ENCODE results near the gene TENM4. TPM values are rescaled to one million over a fixed set of nuclear protein-coding genes. Genes with fewer than 3 reads are reported as not detected.

TENM4 gene
- total and polyA plus RNA-seq, 4 donors = 0.02 to 0.33 (median 0.14) TPM

GRCh38 chr11:79049741-79050179 is 391.1 kb downstream of the TENM4 start:
- H3K4me3 ChIP-seq (ENCODE audit: low read depth in 1 of 3, low read length in 3 of 3) = no peak overlapping the region
- no peak for DNase-seq (ENCODE audit: low spot score)
- H3K27me3 ChIP-seq (ENCODE audit: control insufficient read depth in 4 of 4, insufficient read depth in 4 of 4, low read length in 3 of 4) = no peaks in the 10 kb centered on the region
- peak overlapping the region; percentile 88 to 95 for H3K27ac ChIP-seq (ENCODE audit: low read depth in 1 of 2, low read length in 2 of 2)
- TF ChIP-seq FOXA1 (IDR thresholded peaks at IDR 0.05) = peak; percentile 22
- peak; percentile 98 for TF ChIP-seq HNF4G (IDR thresholded peaks at IDR 0.05)
- TF ChIP-seq SP1 (IDR thresholded peaks at IDR 0.05) = peak; percentile 98
- peak; percentile 55 for TF ChIP-seq RAD21 (IDR thresholded peaks at IDR 0.05)
- TF ChIP-seq GABPA (IDR thresholded peaks at IDR 0.05 in 1 of 2, conservative IDR thresholded peaks at IDR 0.05 in 1 of 2) = peak in 1 of 2 donors; percentile 76
- TF ChIP-seq NR2F2 (IDR thresholded peaks at IDR 0.05) = peak; percentile 87
- TF ChIP-seq, protein P1, sequence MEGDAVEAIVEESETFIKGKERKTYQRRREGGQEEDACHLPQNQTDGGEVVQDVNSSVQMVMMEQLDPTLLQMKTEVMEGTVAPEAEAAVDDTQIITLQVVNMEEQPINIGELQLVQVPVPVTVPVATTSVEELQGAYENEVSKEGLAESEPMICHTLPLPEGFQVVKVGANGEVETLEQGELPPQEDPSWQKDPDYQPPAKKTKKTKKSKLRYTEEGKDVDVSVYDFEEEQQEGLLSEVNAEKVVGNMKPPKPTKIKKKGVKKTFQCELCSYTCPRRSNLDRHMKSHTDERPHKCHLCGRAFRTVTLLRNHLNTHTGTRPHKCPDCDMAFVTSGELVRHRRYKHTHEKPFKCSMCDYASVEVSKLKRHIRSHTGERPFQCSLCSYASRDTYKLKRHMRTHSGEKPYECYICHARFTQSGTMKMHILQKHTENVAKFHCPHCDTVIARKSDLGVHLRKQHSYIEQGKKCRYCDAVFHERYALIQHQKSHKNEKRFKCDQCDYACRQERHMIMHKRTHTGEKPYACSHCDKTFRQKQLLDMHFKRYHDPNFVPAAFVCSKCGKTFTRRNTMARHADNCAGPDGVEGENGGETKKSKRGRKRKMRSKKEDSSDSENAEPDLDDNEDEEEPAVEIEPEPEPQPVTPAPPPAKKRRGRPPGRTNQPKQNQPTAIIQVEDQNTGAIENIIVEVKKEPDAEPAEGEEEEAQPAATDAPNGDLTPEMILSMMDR (IDR thresholded peaks at IDR 0.05; ENCODE audit: low read depth, low read length, missing input control) = no peak
- TF ChIP-seq EGR1 (IDR thresholded peaks at IDR 0.05; ENCODE audit: low read depth in 2 of 2) = peak in 1 of 2 donors; percentile 91
- TF ChIP-seq RXRA (IDR thresholded peaks at IDR 0.05) = peak; percentile 95 to 96
- TF ChIP-seq, protein P2, sequence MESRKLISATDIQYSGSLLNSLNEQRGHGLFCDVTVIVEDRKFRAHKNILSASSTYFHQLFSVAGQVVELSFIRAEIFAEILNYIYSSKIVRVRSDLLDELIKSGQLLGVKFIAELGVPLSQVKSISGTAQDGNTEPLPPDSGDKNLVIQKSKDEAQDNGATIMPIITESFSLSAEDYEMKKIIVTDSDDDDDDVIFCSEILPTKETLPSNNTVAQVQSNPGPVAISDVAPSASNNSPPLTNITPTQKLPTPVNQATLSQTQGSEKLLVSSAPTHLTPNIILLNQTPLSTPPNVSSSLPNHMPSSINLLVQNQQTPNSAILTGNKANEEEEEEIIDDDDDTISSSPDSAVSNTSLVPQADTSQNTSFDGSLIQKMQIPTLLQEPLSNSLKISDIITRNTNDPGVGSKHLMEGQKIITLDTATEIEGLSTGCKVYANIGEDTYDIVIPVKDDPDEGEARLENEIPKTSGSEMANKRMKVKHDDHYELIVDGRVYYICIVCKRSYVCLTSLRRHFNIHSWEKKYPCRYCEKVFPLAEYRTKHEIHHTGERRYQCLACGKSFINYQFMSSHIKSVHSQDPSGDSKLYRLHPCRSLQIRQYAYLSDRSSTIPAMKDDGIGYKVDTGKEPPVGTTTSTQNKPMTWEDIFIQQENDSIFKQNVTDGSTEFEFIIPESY (IDR thresholded peaks at IDR 0.05) = peak; percentile 90
- peak; percentile 93 for TF ChIP-seq ATF3 (IDR thresholded peaks at IDR 0.05)
- TF ChIP-seq FOXA2 (IDR thresholded peaks at IDR 0.05) = peak; percentile 50
- TF ChIP-seq YY1 (IDR thresholded peaks at IDR 0.05) = peak; percentile 89
- peak; percentile 97 to 98 for TF ChIP-seq JUND (IDR thresholded peaks at IDR 0.05)
- no peak for TF ChIP-seq TAF1 (conservative IDR thresholded peaks at IDR 0.05)
- TF ChIP-seq HNF4A (conservative IDR thresholded peaks at IDR 0.05) = peak; percentile 99 to 100
- TF ChIP-seq MAX (IDR thresholded peaks at IDR 0.05) = peak; percentile 95
- TF ChIP-seq, protein P3, sequence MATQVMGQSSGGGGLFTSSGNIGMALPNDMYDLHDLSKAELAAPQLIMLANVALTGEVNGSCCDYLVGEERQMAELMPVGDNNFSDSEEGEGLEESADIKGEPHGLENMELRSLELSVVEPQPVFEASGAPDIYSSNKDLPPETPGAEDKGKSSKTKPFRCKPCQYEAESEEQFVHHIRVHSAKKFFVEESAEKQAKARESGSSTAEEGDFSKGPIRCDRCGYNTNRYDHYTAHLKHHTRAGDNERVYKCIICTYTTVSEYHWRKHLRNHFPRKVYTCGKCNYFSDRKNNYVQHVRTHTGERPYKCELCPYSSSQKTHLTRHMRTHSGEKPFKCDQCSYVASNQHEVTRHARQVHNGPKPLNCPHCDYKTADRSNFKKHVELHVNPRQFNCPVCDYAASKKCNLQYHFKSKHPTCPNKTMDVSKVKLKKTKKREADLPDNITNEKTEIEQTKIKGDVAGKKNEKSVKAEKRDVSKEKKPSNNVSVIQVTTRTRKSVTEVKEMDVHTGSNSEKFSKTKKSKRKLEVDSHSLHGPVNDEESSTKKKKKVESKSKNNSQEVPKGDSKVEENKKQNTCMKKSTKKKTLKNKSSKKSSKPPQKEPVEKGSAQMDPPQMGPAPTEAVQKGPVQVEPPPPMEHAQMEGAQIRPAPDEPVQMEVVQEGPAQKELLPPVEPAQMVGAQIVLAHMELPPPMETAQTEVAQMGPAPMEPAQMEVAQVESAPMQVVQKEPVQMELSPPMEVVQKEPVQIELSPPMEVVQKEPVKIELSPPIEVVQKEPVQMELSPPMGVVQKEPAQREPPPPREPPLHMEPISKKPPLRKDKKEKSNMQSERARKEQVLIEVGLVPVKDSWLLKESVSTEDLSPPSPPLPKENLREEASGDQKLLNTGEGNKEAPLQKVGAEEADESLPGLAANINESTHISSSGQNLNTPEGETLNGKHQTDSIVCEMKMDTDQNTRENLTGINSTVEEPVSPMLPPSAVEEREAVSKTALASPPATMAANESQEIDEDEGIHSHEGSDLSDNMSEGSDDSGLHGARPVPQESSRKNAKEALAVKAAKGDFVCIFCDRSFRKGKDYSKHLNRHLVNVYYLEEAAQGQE (IDR thresholded peaks at IDR 0.05) = peak; percentile 71
- H3K36me3 ChIP-seq (ENCODE audit: control insufficient read depth in 4 of 4, insufficient read depth in 3 of 4, low read depth in 1 of 4, low read length in 3 of 4) = no peaks in the 10 kb centered on the region
- 29% methylated on average over 4 of the region's 4 CpGs for WGBS
- no peaks in the 10 kb centered on the region for H3K9me3 ChIP-seq (ENCODE audit: control insufficient read depth in 4 of 4, low read length in 3 of 4)
- peaks cover 5 to 36% (median 22%) of the 10 kb centered on the region in 4 donors for H3K4me1 ChIP-seq (ENCODE audit: control insufficient read depth in 4 of 4, insufficient read depth in 4 of 4, low read length in 3 of 4)
- peak overlapping the region in 1 of 2 donors; percentile 34 for H3K9ac ChIP-seq (ENCODE audit: low read depth in 1 of 2, low read length in 2 of 2)
